ENCODE results near the gene PLD3. TPM values are rescaled to one million over a fixed set of nuclear protein-coding genes. Genes with fewer than 3 reads are reported as not detected.

PLD3 gene
- total RNA-seq, 2 experiments from 2014 or later = 109 to 114 TPM

DNA sequence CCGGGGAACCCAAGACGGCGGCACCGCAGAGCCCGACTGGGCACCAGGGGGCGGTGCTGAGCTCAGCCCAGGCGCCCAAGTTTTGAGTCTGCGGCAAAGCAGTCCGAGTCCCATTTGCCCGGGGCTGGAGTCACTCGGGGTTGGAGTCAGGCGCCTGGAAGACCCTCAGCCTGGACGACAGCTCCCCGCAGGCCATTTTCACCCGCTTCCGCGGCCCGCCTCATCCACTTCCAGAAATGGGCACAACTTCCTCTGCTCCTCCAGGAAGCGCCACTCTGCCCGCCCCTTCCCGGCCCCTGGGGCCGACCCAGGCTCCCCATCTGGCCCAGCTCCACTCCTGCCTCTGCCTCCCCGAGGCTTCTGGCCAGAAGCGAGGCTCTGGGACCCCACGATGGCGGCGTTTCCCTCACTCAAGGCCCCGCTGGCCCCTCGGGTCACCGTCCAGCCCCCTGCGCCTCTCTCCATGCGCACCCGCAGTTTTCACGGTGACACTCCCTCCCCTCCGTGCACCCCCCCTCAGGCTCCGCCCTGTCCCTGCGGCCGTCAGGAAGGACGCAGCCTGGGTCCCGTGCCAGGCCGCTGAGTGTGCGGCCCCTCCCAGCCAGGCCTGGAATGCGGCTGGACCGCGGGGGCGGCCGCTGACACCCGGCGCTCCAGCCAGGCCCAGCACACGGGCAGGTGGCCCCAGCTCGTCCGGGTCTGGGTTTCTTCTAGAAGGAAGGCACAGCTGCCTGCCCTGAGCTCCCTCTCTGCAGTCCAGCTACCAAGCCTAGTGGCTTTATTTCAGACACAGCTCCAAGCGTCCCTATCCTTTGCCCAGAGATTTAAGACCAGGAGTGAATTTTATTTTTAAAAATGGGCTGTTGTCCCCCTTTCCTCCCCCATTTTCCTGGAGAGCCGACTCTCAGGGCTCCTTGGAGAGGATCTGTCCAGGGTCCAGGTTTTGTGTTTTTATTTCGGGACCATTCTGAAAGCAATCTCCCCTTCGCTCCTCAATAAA, 72.6 kb downstream of the PLD3 start:
- Histone ChIP-seq H3K27ac (ENCODE audit: low read depth, low read length, poor library complexity, severe bottlenecking) (peak overlapping the region; percentile 49), H3K9me2 (ENCODE audit: insufficient read depth, low read length) (no peaks in the 10 kb centered on the region), H3K4me2 (ENCODE audit: low read length) (peak overlapping the region; percentile 93), H4K20me1 (ENCODE audit: insufficient read depth, low read length) (no peaks in the 10 kb centered on the region), H3K4me3 (ENCODE audit: low read depth, low read length, poor library complexity, severe bottlenecking) (peak overlapping the region; percentile 69), H3K79me2 (ENCODE audit: insufficient read depth, low read depth, low read length) (peaks cover 11% of the 10 kb centered on the region; the same call in 1 of the 2 replicates), H3K4me1 (ENCODE audit: insufficient read depth, low read length, poor library complexity, severe bottlenecking) (peaks cover 30% of the 10 kb centered on the region), H2AFZ (ENCODE audit: low read length) (peak overlapping the region; percentile 59; the same call in 1 of the 2 replicates), H3K9me3 (ENCODE audit: low read length) (no peaks in the 10 kb centered on the region), H3K36me3 (ENCODE audit: insufficient read depth, low read length) (peaks cover 10% of the 10 kb centered on the region; the same call in 1 of the 2 replicates)
- DNase-seq (ENCODE audit: low spot score) = peak; percentile 84
- CTCF ChIA-PET (ENCODE audit: unreplicated experiment) = interaction anchor here (1.2 kb wide), 1 partner anchor 10 kb away, joined by 10 read pairs; no protein-coding TSS in a partner anchor
- no TSS peak for BruUV-seq (replicated peaks)
- TF ChIP-seq, protein P1, sequence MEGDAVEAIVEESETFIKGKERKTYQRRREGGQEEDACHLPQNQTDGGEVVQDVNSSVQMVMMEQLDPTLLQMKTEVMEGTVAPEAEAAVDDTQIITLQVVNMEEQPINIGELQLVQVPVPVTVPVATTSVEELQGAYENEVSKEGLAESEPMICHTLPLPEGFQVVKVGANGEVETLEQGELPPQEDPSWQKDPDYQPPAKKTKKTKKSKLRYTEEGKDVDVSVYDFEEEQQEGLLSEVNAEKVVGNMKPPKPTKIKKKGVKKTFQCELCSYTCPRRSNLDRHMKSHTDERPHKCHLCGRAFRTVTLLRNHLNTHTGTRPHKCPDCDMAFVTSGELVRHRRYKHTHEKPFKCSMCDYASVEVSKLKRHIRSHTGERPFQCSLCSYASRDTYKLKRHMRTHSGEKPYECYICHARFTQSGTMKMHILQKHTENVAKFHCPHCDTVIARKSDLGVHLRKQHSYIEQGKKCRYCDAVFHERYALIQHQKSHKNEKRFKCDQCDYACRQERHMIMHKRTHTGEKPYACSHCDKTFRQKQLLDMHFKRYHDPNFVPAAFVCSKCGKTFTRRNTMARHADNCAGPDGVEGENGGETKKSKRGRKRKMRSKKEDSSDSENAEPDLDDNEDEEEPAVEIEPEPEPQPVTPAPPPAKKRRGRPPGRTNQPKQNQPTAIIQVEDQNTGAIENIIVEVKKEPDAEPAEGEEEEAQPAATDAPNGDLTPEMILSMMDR (conservative IDR thresholded peaks at IDR 0.05; ENCODE audit: low read length) = peak; percentile 95
- no peak for TF ChIP-seq EZH2phosphoT487 (IDR thresholded peaks at IDR 0.05; ENCODE audit: borderline replicate concordance, low read depth, low read length)
- POLR2A ChIA-PET = interaction anchor here (0.6 to 1.5 kb wide), 7 partner anchors 8 to 64 kb away, joined by 3 to 7 read pairs (median 4); no protein-coding TSS in a partner anchor
- intact Hi-C loops (cut with micrococcal nuclease; ENCODE audit: unreplicated experiment) = loop anchor here (1.0 to 10.0 kb wide), 3 partner anchors 23 to 136 kb away; partner anchors contain the start of genes AKT2, BLVRB and SERTAD3

DNA sequence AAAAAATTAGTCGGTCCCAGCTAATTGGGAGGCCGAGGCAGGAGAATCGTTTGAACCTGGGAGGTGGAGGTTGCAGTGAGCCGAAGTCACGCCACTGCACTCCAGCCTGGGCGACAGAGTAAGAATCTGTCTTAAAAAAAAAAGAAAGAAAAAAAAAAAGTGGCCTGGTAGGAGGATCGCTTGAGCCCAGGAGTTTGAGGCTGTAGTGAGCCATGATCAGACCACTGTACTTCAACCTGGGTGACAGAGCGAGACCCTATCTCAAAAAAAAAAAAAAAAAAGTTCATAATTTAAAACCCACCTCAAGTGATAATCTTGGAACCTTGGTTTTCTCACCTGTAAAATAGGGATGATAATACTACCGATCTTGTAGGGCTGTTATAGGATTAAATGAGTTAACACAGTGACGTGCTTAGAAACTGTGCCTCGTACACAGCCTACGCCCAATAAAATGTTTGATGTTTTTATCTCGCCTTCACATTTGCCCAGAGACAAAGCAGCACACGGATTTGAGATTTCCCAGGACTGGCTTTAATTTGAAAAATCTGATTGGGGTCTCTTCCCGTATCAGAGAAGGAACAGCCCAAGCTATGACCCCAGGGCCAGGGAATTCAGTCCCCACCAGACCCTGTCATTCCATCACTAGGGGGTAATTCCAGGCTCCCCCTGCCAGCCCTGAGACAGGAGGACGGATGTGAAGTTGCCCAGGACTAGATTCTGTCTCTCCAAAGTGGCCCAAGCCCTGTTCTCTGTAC, 73.7 kb downstream of the PLD3 start:
- Histone ChIP-seq H3K36me3 (ENCODE audit: insufficient read depth, low read length) (peaks cover 10% of the 10 kb centered on the region; the same call in 1 of the 2 replicates), H3K4me3 (ENCODE audit: low read depth, low read length, poor library complexity, severe bottlenecking) (no peak overlapping the region), H3K4me2 (ENCODE audit: low read length) (no peak overlapping the region), H3K9me2 (ENCODE audit: insufficient read depth, low read length) (no peaks in the 10 kb centered on the region), H3K79me2 (ENCODE audit: insufficient read depth, low read depth, low read length) (peaks cover 11% of the 10 kb centered on the region; the same call in 1 of the 2 replicates), H3K4me1 (ENCODE audit: insufficient read depth, low read length, poor library complexity, severe bottlenecking) (peaks cover 23% of the 10 kb centered on the region), H4K20me1 (ENCODE audit: insufficient read depth, low read length) (no peaks in the 10 kb centered on the region), H3K9me3 (ENCODE audit: low read length) (no peaks in the 10 kb centered on the region), H3K27ac (ENCODE audit: low read depth, low read length, poor library complexity, severe bottlenecking) (no peak overlapping the region), H2AFZ (ENCODE audit: low read length) (no peak overlapping the region)
- no TSS peak for BruUV-seq (replicated peaks)
- intact Hi-C loops (cut with micrococcal nuclease; ENCODE audit: unreplicated experiment) = loop anchor here (2.0 to 10.0 kb wide), 2 partner anchors 43 to 137 kb away; partner anchors contain the start of genes AKT2 and BLVRB
- CTCF ChIA-PET (ENCODE audit: unreplicated experiment) = interaction anchor here (0.5 kb wide), 1 partner anchor 10 kb away, joined by 3 read pairs; no protein-coding TSS in a partner anchor
- no peak for DNase-seq (ENCODE audit: low spot score)
- TF ChIP-seq, protein P1 (conservative IDR thresholded peaks at IDR 0.05; ENCODE audit: low read length) = no peak
- TF ChIP-seq EZH2phosphoT487 (IDR thresholded peaks at IDR 0.05; ENCODE audit: borderline replicate concordance, low read depth, low read length) = no peak
- POLR2A ChIA-PET = no interaction called here
